Activated CD4-positive, alpha-beta T cell treated with anti-CD3 and anti-CD28 coated beads, Interleukin-2, Interleukin-4, amounts not matched to agents 100 ng/mL and 50 ng/mL, durations not matched to agents 16 hours and 8 hours (primary cell): ENCODE results near the gene ZNF785.
"Not testable (repeated sequence)": the region's sequence is repeated elsewhere in the genome, so short reads cannot be mapped to it uniquely, and the experiment has no call there.

ENCODE experiments used
- DNase-seq: peaks from one replicate; pipeline ENCODE4 v3.0.0-alpha.2; 2020; ENCODE audit warnings: low spot score

ZNF785 gene

GRCh38 chr16:30602616-30603277 is 17.2 kb upstream of the ZNF785 start:
- DNase-seq: no peak

GRCh38 chr16:30601966-30602365 is 16.5 kb upstream of the ZNF785 start:
- DNase-seq: no peak

GRCh38 chr16:30600929-30601328 is 15.4 kb upstream of the ZNF785 start:
- DNase-seq: no peak

GRCh38 chr16:30600215-30600614 is 14.7 kb upstream of the ZNF785 start:
- no peak for DNase-seq

GRCh38 chr16:30592871-30593270 is 7.4 kb upstream of the ZNF785 start:
- DNase-seq: no peak

- DNase-seq: not testable (repeated sequence)
These were observed 5.4 kb upstream of the ZNF785 start for GRCh38 chr16:30590869-30591268.

GRCh38 chr16:30589582-30589981 is 4.1 kb upstream of the ZNF785 start:
- DNase-seq: not testable (repeated sequence)

GRCh38 chr16:30588651-30589050 is 3.2 kb upstream of the ZNF785 start:
- DNase-seq: no peak

- DNase-seq: no peak
These were observed 486 bp downstream of the ZNF785 start for GRCh38 chr16:30585022-30585399.

- no peak for DNase-seq
These were observed 2.7 kb downstream of the ZNF785 start for GRCh38 chr16:30582611-30583340.

GRCh38 chr16:30581457-30581856 is 4.0 kb downstream of the ZNF785 start:
- no peak for DNase-seq

- no peak for DNase-seq
These were observed 10.8 kb downstream of the ZNF785 start for GRCh38 chr16:30574678-30575077.

- peak; percentile 96 for DNase-seq
These were observed 13.8 kb downstream of the ZNF785 start, which contains the start of gene ZNF688 for GRCh38 chr16:30571445-30572322. Gene ZNF688 (minus strand): TSS chr16:30571714. CDS start chr16:30571629, 85 bp downstream.

- DNase-seq: no peak
These were observed 14.7 kb downstream of the ZNF785 start for GRCh38 chr16:30570636-30571444.

GRCh38 chr16:30569746-30570635 is 15.5 kb downstream of the ZNF785 start:
- DNase-seq: no peak

- DNase-seq: no peak
These were observed 16.2 kb downstream of the ZNF785 start for GRCh38 chr16:30569281-30569680.

- peak; percentile 82 for DNase-seq
These were observed 17.4 kb downstream of the ZNF785 start for GRCh38 chr16:30567991-30568638.

GRCh38 chr16:30567160-30567990 is 18.1 kb downstream of the ZNF785 start:
- DNase-seq: peak; percentile 82

GRCh38 chr16:30566531-30566930 is 19.0 kb downstream of the ZNF785 start:
- no peak for DNase-seq
